NCI-H2107 treated with DMSO at 0.1 percent for 48 hours (cell line): ENCODE results near the gene MAST4.

Source experiments
- DNase-seq: peaks from one replicate; lab custom pipeline; 2025; ENCODE audit not compliant: unreplicated experiment; lab: John Stamatoyannopoulos, UW

MAST4 gene

GRCh38 chr5:67216564-67216963 is 620.4 kb downstream of the MAST4 start:
- DNase-seq = no peak
